H9 (cell line): Measurements from ENCODE around the gene INVS. TPM values are rescaled to one million over a fixed set of nuclear protein-coding genes. Genes with fewer than 3 reads are reported as not detected.

Source experiments
- DNase-seq: peaks from one replicate; pipeline ENCODE4 v3.0.0-alpha.2; 2017
- H2AFZ ChIP-seq: one replicate; pipeline ENCODE4 v1.6.1; 2013; ENCODE audit warnings: mild to moderate bottlenecking, low read length, control low read depth, moderate library complexity
- H2AK5ac ChIP-seq: 2 replicates; pipeline ENCODE4 v1.6.1; 2013; ENCODE audit warnings: low read length, control low read depth, mixed read lengths; ENCODE audit not compliant: insufficient read length
- H2BK120ac ChIP-seq: one replicate; pipeline ENCODE4 v1.6.1; 2013; ENCODE audit warnings: low read depth, mild to moderate bottlenecking, low read length, control low read depth, inconsistent platforms; ENCODE audit not compliant: poor library complexity, severe bottlenecking
- H2BK12ac ChIP-seq: 2 replicates; pipeline ENCODE4 v1.6.1; 2013; ENCODE audit warnings: low read length, control low read depth, mixed read lengths, low read depth; ENCODE audit not compliant: insufficient read length
- H2BK15ac ChIP-seq: 2 replicates; pipeline ENCODE4 v1.6.1; 2013; ENCODE audit warnings: low read depth, low read length, control low read depth
- H2BK20ac ChIP-seq: one replicate; pipeline ENCODE4 v1.6.1; 2013; ENCODE audit warnings: low read depth, mild to moderate bottlenecking, low read length, control low read depth, inconsistent platforms; ENCODE audit not compliant: poor library complexity, severe bottlenecking
- H2BK5ac ChIP-seq: 2 replicates; pipeline ENCODE4 v1.6.1; 2013; ENCODE audit warnings: low read length, control low read depth, mixed read lengths; ENCODE audit not compliant: insufficient read length
- H3K14ac ChIP-seq: 2 replicates; pipeline ENCODE4 v1.6.1; 2013; ENCODE audit warnings: low read length, control low read depth; ENCODE audit not compliant: insufficient read depth
- H3K18ac ChIP-seq: 2 replicates; pipeline ENCODE4 v1.6.1; 2013; ENCODE audit warnings: low read depth, mild to moderate bottlenecking, mixed read lengths, low read length, control low read depth; ENCODE audit not compliant: insufficient read length
- H3K23ac ChIP-seq: 2 replicates; pipeline ENCODE4 v1.6.1; 2013; ENCODE audit warnings: low read length, control low read depth, mixed read lengths, low read depth; ENCODE audit not compliant: insufficient read length
- H3K23me2 ChIP-seq: 2 replicates; pipeline ENCODE4 v1.6.1; 2013; ENCODE audit warnings: low read depth, mild to moderate bottlenecking, mixed read lengths, low read length, control low read depth; ENCODE audit not compliant: insufficient read length, poor library complexity, severe bottlenecking
- H3K27ac ChIP-seq: 2 replicates; pipeline ENCODE4 v1.5.1; 2013; ENCODE audit warnings: low read length, control low read depth, mixed read lengths, low read depth; ENCODE audit not compliant: insufficient read length
- H3K27me3 ChIP-seq: 2 replicates; pipeline ENCODE4 v1.6.1; 2013; ENCODE audit warnings: low read length, control low read depth, inconsistent platforms; ENCODE audit not compliant: insufficient read depth
- H3K4ac ChIP-seq: 2 replicates; pipeline ENCODE4 v1.6.1; 2013; ENCODE audit warnings: low read depth, mild to moderate bottlenecking, control low read depth, inconsistent platforms, low read length, moderate library complexity
- H3K4me1 ChIP-seq: 2 replicates; pipeline ENCODE4 v1.6.1; 2013; ENCODE audit warnings: low read length, control low read depth, inconsistent platforms; ENCODE audit not compliant: insufficient read depth
- H3K4me2 ChIP-seq: 2 replicates; pipeline ENCODE4 v1.6.1; 2013; ENCODE audit warnings: low read length, control low read depth, mixed read lengths; ENCODE audit not compliant: insufficient read length, insufficient read depth
- H3K56ac ChIP-seq: 2 replicates; pipeline ENCODE4 v1.6.1; 2013; ENCODE audit warnings: low read depth, mild to moderate bottlenecking, mixed read lengths, low read length, control low read depth; ENCODE audit not compliant: insufficient read length
- H3K79me1 ChIP-seq: 2 replicates; pipeline ENCODE4 v1.6.1; 2013; ENCODE audit warnings: low read depth, mild to moderate bottlenecking, moderate library complexity, low read length, control low read depth, inconsistent platforms; ENCODE audit not compliant: insufficient read depth, poor library complexity, severe bottlenecking
- H3K79me2 ChIP-seq: 2 replicates; pipeline ENCODE4 v1.6.1; 2013; ENCODE audit warnings: low read length, control low read depth, inconsistent platforms; ENCODE audit not compliant: insufficient read depth
- H3K9ac ChIP-seq: 2 replicates; pipeline ENCODE4 v1.6.1; 2013; ENCODE audit warnings: low read length, control low read depth, mixed read lengths; ENCODE audit not compliant: insufficient read length; ENCODE audit errors: extremely low read depth
- H3K9me3 ChIP-seq: one replicate; pipeline ENCODE4 v1.6.1; 2013; ENCODE audit warnings: low read depth, low read length, inconsistent platforms; ENCODE audit not compliant: control insufficient read depth
- H3T11ph ChIP-seq: one replicate; pipeline ENCODE4 v1.6.1; 2013; ENCODE audit warnings: mild to moderate bottlenecking, low read length, control low read depth, inconsistent platforms
- H4K20me1 ChIP-seq: one replicate; pipeline ENCODE4 v1.6.1; 2013; ENCODE audit not compliant: control insufficient read depth, insufficient read length, insufficient read depth
- H4K5ac ChIP-seq: 2 replicates; pipeline ENCODE4 v1.6.1; 2013; ENCODE audit warnings: low read depth, mild to moderate bottlenecking, mixed read lengths, low read length, control low read depth; ENCODE audit not compliant: insufficient read length
- H4K8ac ChIP-seq: replicated peaks from 2 replicates; pipeline ENCODE4 v1.6.1; 2013; ENCODE audit warnings: low read length, control low read depth, mixed read lengths, low read depth; ENCODE audit not compliant: insufficient read length
- H4K91ac ChIP-seq: 2 replicates; pipeline ENCODE4 v1.6.1; 2013; ENCODE audit warnings: low read depth, mild to moderate bottlenecking, moderate library complexity, mixed read lengths, low read length, control low read depth; ENCODE audit not compliant: insufficient read length
- H3K27ac Mint-ChIP-seq, 3 experiments: 2 replicates in 2 of 3; 3 replicates in 1 of 3; pipeline ENCODE4 v1.8.0; 2020 to 2021; ENCODE audit warnings: mixed read lengths in 3 of 3, mild to moderate bottlenecking in 1 of 3, moderate library complexity in 1 of 3
- H3K27me3 Mint-ChIP-seq: 2 replicates; pipeline ENCODE4 v1.8.0; 2021; ENCODE audit warnings: low read depth, mild to moderate bottlenecking, moderate library complexity, mixed read lengths
- H3K36me3 Mint-ChIP-seq, 3 experiments: 2 replicates in 2 of 3; 3 replicates in 1 of 3; pipeline ENCODE4 v1.8.0; 2020 to 2021; ENCODE audit warnings: low read depth in 3 of 3, mixed read lengths in 3 of 3; ENCODE audit not compliant: insufficient read depth in 1 of 3
- H3K4me1 Mint-ChIP-seq, 2 experiments: 2 replicates each; pipeline ENCODE4 v1.8.0; 2020; ENCODE audit warnings: mixed read lengths in 2 of 2
- H3K4me3 Mint-ChIP-seq, 2 experiments: 2 replicates in 1 of 2; 3 replicates in 1 of 2; pipeline ENCODE4 v1.8.0; 2020 to 2021; ENCODE audit warnings: mild to moderate bottlenecking in 2 of 2, mixed read lengths in 2 of 2, moderate library complexity in 1 of 2
- H3K9me3 Mint-ChIP-seq, 2 experiments: 2 replicates in 1 of 2; 3 replicates in 1 of 2; pipeline ENCODE4 v1.8.0; 2020; ENCODE audit warnings: mild to moderate bottlenecking in 2 of 2, mixed read lengths in 2 of 2, moderate library complexity in 1 of 2
- CTCF ChIP-seq: fragments of 200-600 bp; sonication (generic); conservative IDR thresholded peaks from 3 replicates; pipeline ENCODE4 v1.8.0; 2021; ENCODE audit warnings: antibody characterized with exemption, mild to moderate bottlenecking
- WGBS: extraction: QIAGEN DNeasy Blood & Tissue Kit; methylation state at CpG from one replicate; pipeline ENCODE4 v1.1.7; 2013; ENCODE audit warnings: missing lambda C conversion rate, low lambda C conversion rate, mixed read lengths; ENCODE audit not compliant: insufficient read length; ENCODE audit errors: extremely low coverage; 5-methylcytosine and 5-hydroxymethylcytosine counted together
- total RNA-seq: library from RNA; stranded (reverse); gene quantifications from 2 replicates; pipeline ENCODE4 v1.2.1, GENCODE V29; 2021

The INVS gene
- total RNA-seq, 1 experiment from 2014 or later, result 7.5 TPM

DNA sequence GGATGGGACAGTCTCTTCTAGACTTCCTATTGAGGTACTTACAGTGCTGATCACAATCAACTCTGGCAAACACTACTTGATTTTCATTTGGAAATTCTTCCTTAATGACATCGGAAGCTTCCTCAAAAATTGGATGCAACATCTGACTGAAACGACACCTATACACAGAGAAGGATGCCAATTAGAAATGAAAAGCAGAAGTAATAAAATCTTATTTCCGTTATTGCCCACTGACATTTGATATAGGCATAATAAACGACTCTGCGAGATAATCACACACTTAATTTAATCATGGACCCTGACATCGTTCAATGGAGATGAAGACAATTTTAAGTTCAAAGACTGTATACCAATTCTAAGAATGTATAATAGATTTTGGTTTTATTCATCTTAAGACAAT is 46.7 kb upstream of the INVS start:
- Histone ChIP-seq H4K20me1 (no peaks in the 10 kb centered on the region), H3T11ph (no peak overlapping the region), H2BK120ac (no peak overlapping the region), H3K9ac (no peak overlapping the region), H3K23ac (no peak overlapping the region), H3K18ac (no peak overlapping the region), H3K4ac (no peak overlapping the region), H2BK5ac (no peak overlapping the region), H3K56ac (no peak overlapping the region), H3K79me2 (no peaks in the 10 kb centered on the region), H2BK15ac (no peak overlapping the region), H4K5ac (no peak overlapping the region), H3K23me2 (no peaks in the 10 kb centered on the region), H2BK20ac (no peak overlapping the region), H3K14ac (no peak overlapping the region), H3K27ac (no peak overlapping the region), H4K8ac (no peak overlapping the region), H3K4me1 (no peaks in the 10 kb centered on the region), H3K79me1 (no peaks in the 10 kb centered on the region), H2BK12ac (no peak overlapping the region), H3K27me3 (no peaks in the 10 kb centered on the region), H2AK5ac (no peak overlapping the region), H4K91ac (no peak overlapping the region), H3K4me2 (no peak overlapping the region), H2AFZ (no peak overlapping the region), H3K9me3 (no peaks in the 10 kb centered on the region)
- peaks cover 0 to 4% (median 3%) of the 10 kb centered on the region in 3 experiments; a peak in 4 of 7 replicates for H3K36me3 Mint-ChIP-seq
- no peaks in the 10 kb centered on the region for H3K4me1 Mint-ChIP-seq
- no peak for TF ChIP-seq CTCF
- no peaks in the 10 kb centered on the region for H3K9me3 Mint-ChIP-seq
- no peak for DNase-seq
- H3K27ac Mint-ChIP-seq, result no peak overlapping the region
- H3K27me3 Mint-ChIP-seq, result no peaks in the 10 kb centered on the region
- H3K4me3 Mint-ChIP-seq, result no peak overlapping the region
- WGBS, result no CpG with 5 or more reads among the region's 6 CpGs
